H1 (cell line): ENCODE measurements around the gene SLC38A5. TPM values are rescaled to one million over a fixed set of nuclear protein-coding genes. Genes with fewer than 3 reads are reported as not detected.

ENCODE experiments used
- CHD7 ChIP-seq: fragments of 300-600 bp; sonication (generic); IDR thresholded peaks from 2 replicates; pipeline ENCODE4 v1.7.1; 2012; ENCODE audit warnings: low read length, moderate library complexity, mild to moderate bottlenecking, inconsistent platforms; ENCODE audit not compliant: insufficient replicate concordance
- polyA plus RNA-seq, 7 experiments: library from polyadenylated mRNA; depleted of rRNA in 3 of 7; stranded (reverse) in 5 of 7; unstranded in 2 of 7; fragments of >200 nt in 5 of 7; fragments of 200-250 nt in 2 of 7; gene quantifications; 1 replicate in 5 of 7; 2 replicates in 1 of 7; 4 replicates in 1 of 7; pipeline versions ENCODE4 v1.2.1 to v1.2.3, GENCODE V29; 2011 to 2013; ENCODE audit warnings: missing spikeins in 2 of 7, mixed read lengths in 2 of 7
- total RNA-seq: library from RNA; stranded (reverse); fragmentation: NEBNext Ultra II Directional; extraction: Animal tissue kit (Norgen Biotek cat#: 25700); gene quantifications from 2 replicates; pipeline ENCODE4 v1.2.1, GENCODE V29; 2021

Gene SLC38A5
- total and polyA plus RNA-seq, 2 of the 8 experiments (the other 6 are each of a cell fraction or from before 2014, with no cell fraction given), result 70.9 to 106 TPM

- no peak for TF ChIP-seq CHD7
Observed at GRCh38 chrX:48468693-48469691, 1.1 kb downstream of the SLC38A5 start (continued).
